GM23338 (cell line): ENCODE measurements around the gene DCLK1. TPM values are rescaled to one million over a fixed set of nuclear protein-coding genes. Genes with fewer than 3 reads are reported as not detected.

Experiments
- ATAC-seq: fragments of 200-7000 bp; cut with Tn5 transposase; 3 replicates; pipeline ENCODE4 v1.9.1; 2020
- DNase-seq: peaks from one replicate; pipeline ENCODE4 v3.0.0-alpha.2; 2015; ENCODE audit warnings: low spot score
- H2AFZ ChIP-seq: fragments of 200-600 bp; sonication (generic); 2 replicates; pipeline ENCODE4 v1.8.0; 2016; ENCODE audit warnings: antibody characterized with exemption, mild to moderate bottlenecking, moderate library complexity
- H3F3A ChIP-seq: fragments of 200-600 bp; sonication (generic); replicated peaks from 2 replicates; pipeline ENCODE4 v1.8.0; 2017; ENCODE audit warnings: antibody characterized with exemption, mixed run types, low read depth
- H3K27ac ChIP-seq: fragments of 200-600 bp; sonication (generic); 2 replicates; pipeline ENCODE4 v1.6.1; 2016; ENCODE audit warnings: low read depth
- H3K27me3 ChIP-seq: fragments of 200-600 bp; sonication (generic); 2 replicates; pipeline ENCODE4 v1.8.0; 2016; ENCODE audit warnings: mild to moderate bottlenecking, mixed run types, moderate library complexity; ENCODE audit not compliant: insufficient read depth
- H3K36me3 ChIP-seq: fragments of 200-600 bp; sonication (generic); 2 replicates; pipeline ENCODE4 v1.8.0; 2016; ENCODE audit warnings: mild to moderate bottlenecking; ENCODE audit not compliant: insufficient read depth
- H3K4me1 ChIP-seq: fragments of 200-600 bp; sonication (generic); 2 replicates; pipeline ENCODE4 v1.8.0; 2016; ENCODE audit warnings: mild to moderate bottlenecking, moderate library complexity; ENCODE audit not compliant: insufficient read depth
- H3K4me2 ChIP-seq: fragments of 200-600 bp; sonication (generic); 2 replicates; pipeline ENCODE4 v1.7.1; 2017; ENCODE audit warnings: mixed run types
- H3K4me3 ChIP-seq: fragments of 200-600 bp; sonication (generic); 2 replicates; pipeline ENCODE4 v1.6.1; 2016; ENCODE audit warnings: mixed run types
- H3K79me2 ChIP-seq: fragments of 200-600 bp; sonication (generic); replicated peaks from 2 replicates; pipeline ENCODE4 v1.8.0; 2017; ENCODE audit warnings: mild to moderate bottlenecking; ENCODE audit not compliant: insufficient read depth
- H3K9me2 ChIP-seq: fragments of 200-600 bp; sonication (generic); 2 replicates; pipeline ENCODE4 v1.8.0; 2017; ENCODE audit not compliant: insufficient read depth
- H4K20me1 ChIP-seq: fragments of 200-600 bp; sonication (generic); replicated peaks from 2 replicates; pipeline ENCODE4 v1.8.0; 2017; ENCODE audit warnings: mild to moderate bottlenecking; ENCODE audit not compliant: insufficient read depth
- H3K27ac Mint-ChIP-seq: 2 replicates; pipeline ENCODE4 v1.8.0; 2020; ENCODE audit warnings: inconsistent platforms, mild to moderate bottlenecking, moderate library complexity, mixed read lengths
- H3K27me3 Mint-ChIP-seq: 3 replicates; pipeline ENCODE4 v1.8.0; 2022; ENCODE audit warnings: low read depth, mild to moderate bottlenecking, moderate library complexity, mixed read lengths, inconsistent platforms; ENCODE audit not compliant: insufficient read depth, poor library complexity
- H3K36me3 Mint-ChIP-seq: 3 replicates; pipeline ENCODE4 v1.8.0; 2021; ENCODE audit warnings: low read depth, mild to moderate bottlenecking, inconsistent platforms, moderate library complexity, mixed read lengths
- H3K4me1 Mint-ChIP-seq: 3 replicates; pipeline ENCODE4 v1.8.0; 2020; ENCODE audit warnings: mild to moderate bottlenecking, inconsistent platforms, mixed read lengths
- H3K4me3 Mint-ChIP-seq: 3 replicates; pipeline ENCODE4 v1.8.0; 2021; ENCODE audit warnings: moderate library complexity, mild to moderate bottlenecking, inconsistent platforms, mixed read lengths
- H3K9me3 Mint-ChIP-seq: 3 replicates; pipeline ENCODE4 v1.8.0; 2020; ENCODE audit warnings: moderate library complexity, mild to moderate bottlenecking, inconsistent platforms, mixed read lengths
- CREB1 ChIP-seq: fragments of 250-450 bp; sonication (Bioruptor Pico); IDR thresholded peaks from 2 replicates; pipeline ENCODE4 v1.5.0; 2020; ENCODE audit warnings: low read depth, mild to moderate bottlenecking, moderate library complexity
- CTCF ChIP-seq, 2 experiments: fragments of 200-600 bp in 1 of 2; sonication (generic) in 1 of 2; conservative IDR thresholded peaks; 2 replicates each; pipeline versions ENCODE4 v1.5.1 to v1.6.1; 2016 to 2017; ENCODE audit warnings: antibody characterized with exemption in 2 of 2, low read depth in 2 of 2, mild to moderate bottlenecking in 2 of 2, moderate library complexity in 1 of 2
- ETS1 ChIP-seq: IDR thresholded peaks from 2 replicates; pipeline ENCODE4 v1.6.1; 2016; ENCODE audit warnings: antibody characterized with exemption
- EZH2 ChIP-seq: fragments of 200-600 bp; sonication (generic); IDR thresholded peaks from one replicate; pipeline ENCODE4 v1.8.0; 2017; ENCODE audit warnings: antibody characterized with exemption, mild to moderate bottlenecking, low read depth; ENCODE audit not compliant: unreplicated experiment
- EZH2phosphoT487 ChIP-seq: fragments of 200-600 bp; sonication (generic); IDR thresholded peaks from one replicate; pipeline ENCODE4 v1.8.1; 2018; ENCODE audit warnings: antibody characterized with exemption; ENCODE audit not compliant: unreplicated experiment
- JUNB ChIP-seq: IDR thresholded peaks from one replicate; pipeline ENCODE4 v1.6.1; 2016; ENCODE audit warnings: antibody characterized with exemption; ENCODE audit not compliant: unreplicated experiment
- NANOG ChIP-seq: IDR thresholded peaks from 2 replicates; pipeline ENCODE4 v1.6.1; 2016; ENCODE audit warnings: antibody characterized with exemption, borderline replicate concordance
- POLR2AphosphoS5 ChIP-seq: IDR thresholded peaks from 2 replicates; pipeline ENCODE4 v1.6.1; 2016; ENCODE audit warnings: antibody characterized with exemption, low read depth
- REST ChIP-seq: IDR thresholded peaks from one replicate; pipeline ENCODE4 v1.6.1; 2018; ENCODE audit warnings: antibody characterized with exemption; ENCODE audit not compliant: unreplicated experiment
- STAT1 ChIP-seq: IDR thresholded peaks from one replicate; pipeline ENCODE4 v1.6.1; 2016; ENCODE audit warnings: antibody characterized with exemption; ENCODE audit not compliant: unreplicated experiment
- ZNF114 ChIP-seq: fragments of 250-450 bp; sonication (Bioruptor Pico); IDR thresholded peaks from 2 replicates; pipeline ENCODE4 v1.5.0; 2020; ENCODE audit warnings: mild to moderate bottlenecking, moderate library complexity
- ZNF331 ChIP-seq: fragments of 250-450 bp; sonication (Bioruptor Pico); IDR thresholded peaks from 2 replicates; pipeline ENCODE4 v1.5.0; 2020; ENCODE audit warnings: low read depth, mild to moderate bottlenecking, moderate library complexity
- ZNF462 ChIP-seq: fragments of 250-450 bp; sonication (Bioruptor Pico); IDR thresholded peaks from 2 replicates; pipeline ENCODE4 v1.5.0; 2020; ENCODE audit warnings: mild to moderate bottlenecking, moderate library complexity
- polyA plus RNA-seq: library from polyadenylated mRNA; unstranded; fragments of >200 nt; fragmentation: Nextera tagmentation; extraction: Ambion mirVana; gene quantifications from 2 replicates; pipeline ENCODE4 v1.2.1, GENCODE V29; 2016
- total RNA-seq: library from RNA; depleted of rRNA; stranded (reverse); fragments of >200 nt; shearing (Covaris generic); gene quantifications from 2 replicates; pipeline ENCODE4 v1.2.3, GENCODE V29; 2014

The DCLK1 gene
- total and polyA plus RNA-seq, 2 experiments from 2014 or later, result 13.1 to 57.7 TPM

GRCh38 chr13:36126491-36126890 lies 4.7 kb downstream of the DCLK1 start:
- Mint-ChIP-seq H3K4me1 (peaks cover 8% of the 10 kb centered on the region), H3K36me3 (no peaks in the 10 kb centered on the region), H3K27ac (no peak overlapping the region), H3K4me3 (no peak overlapping the region), H3K9me3 (no peaks in the 10 kb centered on the region; the same call in 2 of the 3 replicates), H3K27me3 (peaks cover 20% of the 10 kb centered on the region)
- no peaks in the 10 kb centered on the region; the same call in 1 of the 2 replicates for H3K36me3 ChIP-seq
- ATAC-seq (no peak), DNase-seq (no peak)
- no peak for TF ChIP-seq EZH2
- no peak for TF ChIP-seq REST
- TF ChIP-seq CREB1 (CRISPR knock-in tag), result no peak
- no peak for TF ChIP-seq STAT1
- no peak for TF ChIP-seq CTCF (conservative IDR thresholded peaks at IDR 0.05; ENCODE audit: low read depth in 2 of 2)
- TF ChIP-seq POLR2AphosphoS5, result no peak
- no peak for TF ChIP-seq NANOG
- TF ChIP-seq JUNB, result no peak
- TF ChIP-seq EZH2phosphoT487, result no peak
- TF ChIP-seq ZNF462, result no peak
- TF ChIP-seq ZNF331 (CRISPR knock-in tag), result no peak
- TF ChIP-seq ZNF114 (CRISPR knock-in tag), result no peak
- TF ChIP-seq ETS1, result no peak
- peaks cover 29% of the 10 kb centered on the region for H3K27me3 ChIP-seq
- H4K20me1 ChIP-seq, result no peaks in the 10 kb centered on the region; the same call in 1 of the 2 replicates
- peaks cover 28% of the 10 kb centered on the region for H3K79me2 ChIP-seq
- peaks cover 4% of the 10 kb centered on the region; the same call in 1 of the 2 replicates for H3F3A ChIP-seq
- no peak overlapping the region for H3K4me2 ChIP-seq
- H3K9me2 ChIP-seq, result no peaks in the 10 kb centered on the region
- H3K27ac ChIP-seq, result no peak overlapping the region
- peaks cover 12% of the 10 kb centered on the region for H3K4me1 ChIP-seq
- no peak overlapping the region for H3K4me3 ChIP-seq
- no peak overlapping the region for H2AFZ ChIP-seq
